ENCODE measurements around the gene PTGES.

PTGES gene

GRCh38 chr9:129717991-129718390 lies 34.9 kb downstream of the PTGES start:
- no peak for DNase-seq (ENCODE audit: low read depth)

GRCh38 chr9:129716091-129716490 lies 36.8 kb downstream of the PTGES start:
- no peak for DNase-seq (ENCODE audit: low read depth)

GRCh38 chr9:129714511-129715061 lies 38.3 kb downstream of the PTGES start:
- DNase-seq (ENCODE audit: low read depth), result no peak

- no peak for DNase-seq (ENCODE audit: low read depth)
Observed at GRCh38 chr9:129713402-129713679, 39.5 kb downstream of the PTGES start.

- DNase-seq (ENCODE audit: low read depth), result no peak
Observed at GRCh38 chr9:129712634-129713401, 40.0 kb downstream of the PTGES start.

- DNase-seq (ENCODE audit: low read depth), result no peak
Observed at GRCh38 chr9:129710169-129710453, 42.7 kb downstream of the PTGES start.

GRCh38 chr9:129709438-129710168 lies 43.2 kb downstream of the PTGES start:
- DNase-seq (ENCODE audit: low read depth), result no peak

- DNase-seq (ENCODE audit: low read depth), result no peak
Observed at GRCh38 chr9:129708793-129709192, 44.0 kb downstream of the PTGES start.

- no peak for DNase-seq (ENCODE audit: low read depth)
Observed at GRCh38 chr9:129704807-129705206, 48.0 kb downstream of the PTGES start.

GRCh38 chr9:129703667-129704355 lies 49.0 kb downstream of the PTGES start:
- DNase-seq (ENCODE audit: low read depth), result no peak

GRCh38 chr9:129702589-129703520 lies 50.0 kb downstream of the PTGES start:
- DNase-seq (ENCODE audit: low read depth), result peak; percentile 73

- no peak for DNase-seq (ENCODE audit: low read depth)
Observed at GRCh38 chr9:129701549-129701948, 51.3 kb downstream of the PTGES start.

- no peak for DNase-seq (ENCODE audit: low read depth)
Observed at GRCh38 chr9:129701054-129701453, 51.8 kb downstream of the PTGES start.

GRCh38 chr9:129698254-129698757 lies 54.5 kb downstream of the PTGES start:
- DNase-seq (ENCODE audit: low read depth), result peak; percentile 76

- no peak for DNase-seq (ENCODE audit: low read depth)
Observed at GRCh38 chr9:129697656-129698253, 55.1 kb downstream of the PTGES start.

- DNase-seq (ENCODE audit: low read depth), result no peak
Observed at GRCh38 chr9:129696944-129697655, 55.7 kb downstream of the PTGES start.

GRCh38 chr9:129695870-129696269 lies 57.0 kb downstream of the PTGES start:
- DNase-seq (ENCODE audit: low read depth), result no peak

- DNase-seq (ENCODE audit: low read depth), result no peak
Observed at GRCh38 chr9:129694243-129694646, 58.6 kb downstream of the PTGES start.

- DNase-seq (ENCODE audit: low read depth), result no peak
Observed at GRCh38 chr9:129693741-129694140, 59.1 kb downstream of the PTGES start.

GRCh38 chr9:129692534-129692933 lies 60.3 kb downstream of the PTGES start:
- no peak for DNase-seq (ENCODE audit: low read depth)
